ENCODE results near the gene PADI3. TPM values are rescaled to one million over a fixed set of nuclear protein-coding genes. Genes with fewer than 3 reads are reported as not detected.

PADI3 gene
- total RNA-seq, 6 donors from 2014 or later: not detected

DNA sequence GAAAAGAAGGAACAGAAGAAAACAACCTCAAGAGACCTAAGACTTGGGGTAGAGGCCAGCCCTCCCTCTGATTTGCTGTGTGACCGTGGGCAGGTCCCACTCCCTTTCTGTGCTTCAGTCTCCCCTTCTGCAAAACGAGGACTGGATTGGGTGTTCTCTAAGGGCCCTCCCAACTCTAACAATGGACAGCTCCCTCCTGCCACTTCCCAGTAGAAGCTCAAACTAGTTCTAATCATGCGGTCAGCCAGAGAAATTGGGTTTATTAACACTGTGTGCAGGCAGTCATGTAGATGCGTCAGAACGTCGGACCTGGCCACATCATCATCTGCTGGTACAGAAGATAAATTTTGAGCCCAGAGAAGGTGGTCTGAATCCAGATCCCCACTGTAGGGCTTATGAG lies 57.5 kb downstream of the PADI3 start:
- Histone ChIP-seq H3K27me3 (no peaks in the 10 kb centered on the region), H3K4me3 (no peak overlapping the region), H3K27ac (no peak overlapping the region), H3K36me3 (no peaks in the 10 kb centered on the region), H3K4me1 (peaks cover 0 to 10% (median 3%) of the 10 kb centered on the region in 4 donors), H3K9me3 (peaks cover 0 to 12% (median 3%) of the 10 kb centered on the region in 4 donors)
- TF ChIP-seq POLR2A (IDR thresholded peaks at IDR 0.05) (no peak), CTCF (IDR thresholded peaks at IDR 0.05) (no peak), POLR2AphosphoS5 (IDR thresholded peaks at IDR 0.05) (no peak), EP300 (IDR thresholded peaks at IDR 0.05) (no peak)
- DNase-seq (no peak), ATAC-seq (ENCODE audit: low FRiP score in 2 of 2) (no peak)
- 63 to 80% methylated on average over 6 of the region's 6 CpGs for WGBS, 2 donors

GRCh38 chr1:17306921-17307320 lies 58.0 kb downstream of the PADI3 start:
- Histone ChIP-seq H3K36me3 (no peaks in the 10 kb centered on the region), H3K9me3 (peaks cover 0 to 7% (median under 1%) of the 10 kb centered on the region in 4 donors), H3K4me3 (no peak overlapping the region), H3K27me3 (no peaks in the 10 kb centered on the region), H3K4me1 (peaks cover 0 to 10% (median 3%) of the 10 kb centered on the region in 4 donors), H3K27ac (no peak overlapping the region)
- 38 to 41% methylated on average over 6 of the region's 6 CpGs for WGBS, 2 donors
- ATAC-seq (ENCODE audit: low FRiP score in 2 of 2) (no peak), DNase-seq (peak in 1 of 2 donors; percentile 44)
- no peak for TF ChIP-seq POLR2A (IDR thresholded peaks at IDR 0.05)
- TF ChIP-seq CTCF (IDR thresholded peaks at IDR 0.05): no peak
- TF ChIP-seq EP300 (IDR thresholded peaks at IDR 0.05): no peak
- TF ChIP-seq POLR2AphosphoS5 (IDR thresholded peaks at IDR 0.05): no peak

GRCh38 chr1:17307329-17307728 lies 58.4 kb downstream of the PADI3 start:
- Histone ChIP-seq H3K4me1 (peaks cover 0 to 10% (median 3%) of the 10 kb centered on the region in 4 donors), H3K27me3 (no peaks in the 10 kb centered on the region)

GRCh38 chr1:17307946-17308345 lies 59.0 kb downstream of the PADI3 start, which contains the start of gene PADI4:
Gene PADI4 (plus strand): TSS chr1:17308197. CDS start chr1:17308223, 26 bp downstream.
- no peak for TF ChIP-seq POLR2AphosphoS5 (IDR thresholded peaks at IDR 0.05)
- TF ChIP-seq EP300 (IDR thresholded peaks at IDR 0.05): no peak
- no peak for TF ChIP-seq POLR2A (IDR thresholded peaks at IDR 0.05)
- no peak for TF ChIP-seq CTCF (IDR thresholded peaks at IDR 0.05)
- Histone ChIP-seq H3K9me3 (no peaks in the 10 kb centered on the region), H3K27me3 (no peaks in the 10 kb centered on the region), H3K27ac (peak within 1 kb of the TSS in 3 of 4 donors; percentile 35 to 64 (median 62)), H3K4me1 (peaks cover 0 to 10% (median 3%) of the 10 kb centered on the region in 4 donors), H3K4me3 (peak within 1 kb of the TSS in 1 of 4 donors; percentile 12), H3K36me3 (no peaks in the 10 kb centered on the region)
- DNase-seq (peak; percentile 27 to 74), ATAC-seq (ENCODE audit: low FRiP score in 2 of 2) (peak; percentile 54 to 71)
- 40 to 51% methylated on average over 1 to 8 of the region's 8 CpGs for WGBS, 2 donors

More at GRCh38 chr1:17307329-17307728, 58.4 kb downstream of the PADI3 start:
- H3K4me3 ChIP-seq: no peak overlapping the region
- TF ChIP-seq POLR2AphosphoS5 (IDR thresholded peaks at IDR 0.05): no peak
- no peak for TF ChIP-seq POLR2A (IDR thresholded peaks at IDR 0.05)
- no peak for TF ChIP-seq CTCF (IDR thresholded peaks at IDR 0.05)
- no peak for TF ChIP-seq EP300 (IDR thresholded peaks at IDR 0.05)
- ATAC-seq (ENCODE audit: low FRiP score in 2 of 2): no peak
- 79 to 86% methylated on average over 6 of the region's 6 CpGs for WGBS, 2 donors
- H3K9me3 ChIP-seq: peaks cover 0 to 4% (median 0%) of the 10 kb centered on the region in 4 donors
- peak overlapping the region in 1 of 4 donors; percentile 62 for H3K27ac ChIP-seq
- DNase-seq: no peak
- no peaks in the 10 kb centered on the region for H3K36me3 ChIP-seq

DNA sequence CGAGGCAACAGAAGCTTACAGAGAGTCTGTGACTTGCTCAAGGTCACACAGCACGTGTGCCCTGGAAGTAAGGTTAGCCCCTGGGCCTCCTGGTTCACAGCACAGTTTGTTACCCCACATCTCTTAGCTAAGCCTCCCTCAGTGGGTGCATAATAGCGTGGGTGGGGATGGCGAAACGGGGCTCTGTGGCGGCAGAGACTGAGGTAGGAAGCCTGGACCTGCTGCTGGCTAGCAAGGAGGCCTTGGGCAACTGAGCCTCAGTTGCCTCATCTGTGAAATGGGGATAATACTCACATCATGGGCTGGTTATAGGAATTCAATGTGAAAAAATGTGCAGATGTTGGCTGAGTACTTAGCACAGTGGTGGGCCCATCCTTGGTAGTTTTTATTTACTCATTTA lies 59.7 kb downstream of the PADI3 start:
- TF ChIP-seq CTCF (IDR thresholded peaks at IDR 0.05): no peak
- TF ChIP-seq EP300 (IDR thresholded peaks at IDR 0.05): no peak
- TF ChIP-seq POLR2AphosphoS5 (IDR thresholded peaks at IDR 0.05): no peak
- Histone ChIP-seq H3K9me3 (no peaks in the 10 kb centered on the region), H3K27ac (peak overlapping the region in 3 of 4 donors; percentile 35 to 64 (median 62)), H3K36me3 (no peaks in the 10 kb centered on the region), H3K27me3 (no peaks in the 10 kb centered on the region), H3K4me1 (peaks cover 0 to 10% (median 3%) of the 10 kb centered on the region in 4 donors), H3K4me3 (peak overlapping the region in 1 of 4 donors; percentile 12)
- 53 to 60% methylated on average over 5 to 6 of the region's 6 CpGs for WGBS, 2 donors
- DNase-seq (peak in 1 of 2 donors; percentile 44), ATAC-seq (ENCODE audit: low FRiP score in 2 of 2) (peak in 1 of 2 donors; percentile 56)
